Activated effector memory CD4-positive, alpha-beta T cell treated with anti-CD3 and anti-CD28 coated beads, Interleukin-2, amount 50 U/mL, for 16 hours (primary cell): ENCODE measurements around the gene MIPOL1.
"Not testable (repeated sequence)": the region's sequence is repeated elsewhere in the genome, so short reads cannot be mapped to it uniquely, and the experiment has no call there.

ENCODE experiments used
- DNase-seq: peaks from one replicate; pipeline ENCODE4 v3.0.0-alpha.2; 2020

Gene MIPOL1

DNA sequence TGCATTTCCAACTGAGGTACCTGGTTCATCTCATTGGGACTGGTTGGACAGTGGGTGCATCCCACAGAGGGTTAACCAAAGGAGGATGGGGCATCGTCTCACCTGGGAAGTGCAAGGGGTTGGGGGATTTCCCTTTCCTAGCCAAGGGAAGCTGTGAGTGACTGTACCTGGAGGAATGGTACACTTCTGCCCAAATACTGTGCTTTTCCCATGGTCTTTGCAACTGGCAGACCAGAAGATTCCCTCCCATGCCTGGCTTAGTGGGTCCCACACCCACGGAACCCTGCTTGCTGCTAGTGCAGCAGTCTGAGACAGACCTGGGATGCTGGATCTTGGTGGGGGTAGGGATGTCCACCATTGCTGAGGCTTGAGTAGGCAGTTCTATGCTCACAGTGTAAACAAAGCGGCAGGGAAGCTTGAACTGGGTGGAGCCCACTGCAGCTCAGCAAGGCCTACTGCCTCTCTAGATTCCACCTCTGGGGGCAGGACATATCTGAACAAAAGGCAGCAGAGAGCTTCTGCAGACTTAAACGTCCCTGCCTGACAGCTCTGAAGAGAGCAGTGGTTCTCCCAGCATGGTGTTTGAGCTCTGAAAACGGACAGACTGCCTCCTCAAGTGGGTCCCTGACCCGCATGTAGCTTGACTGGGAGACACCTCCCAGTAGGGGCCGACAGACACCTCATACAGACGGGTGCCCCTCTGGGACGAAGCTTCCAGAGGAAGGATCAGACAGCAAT lies 9.7 kb upstream of the MIPOL1 start:
- not testable (repeated sequence) for DNase-seq

DNA sequence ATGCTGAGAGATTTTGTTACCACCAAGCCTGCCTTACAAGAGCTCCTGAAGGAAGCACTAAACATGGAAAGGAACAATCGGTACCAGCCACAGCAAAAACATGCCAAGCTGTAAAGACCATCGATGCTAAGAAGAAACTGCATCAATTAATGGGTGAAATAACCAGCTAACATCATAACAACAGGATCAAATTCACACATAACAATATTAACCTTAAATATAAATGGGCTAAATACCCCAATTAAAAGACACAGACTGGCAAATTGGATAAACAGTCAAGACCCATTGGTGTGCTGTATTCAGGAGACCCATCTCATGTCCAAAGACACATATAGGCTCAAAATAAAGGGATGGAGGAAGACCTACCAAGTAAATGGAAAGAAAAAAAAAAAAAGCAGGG lies 8.0 kb upstream of the MIPOL1 start:
- not testable (repeated sequence) for DNase-seq

DNA sequence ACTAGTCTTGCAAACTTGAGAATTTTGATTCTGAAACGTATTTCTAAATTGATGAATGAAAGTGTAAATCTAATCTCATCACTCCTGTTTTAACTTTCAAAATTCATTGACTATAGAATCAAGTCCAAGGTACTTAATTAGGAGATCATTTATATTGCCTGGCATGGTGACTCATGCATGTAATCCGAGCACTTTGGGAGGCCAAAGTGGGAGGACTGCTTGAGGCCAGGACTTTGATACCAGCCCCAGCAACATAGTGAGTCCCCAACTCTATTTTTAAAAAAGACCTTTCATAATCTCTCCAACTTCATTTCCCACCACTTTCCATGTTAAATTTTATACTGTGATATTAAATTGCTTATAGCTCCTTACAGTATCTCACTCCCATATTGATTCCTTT lies 3.0 kb upstream of the MIPOL1 start:
- DNase-seq, result no peak

GRCh38 chr14:37195327-37195726 lies 2.4 kb upstream of the MIPOL1 start:
- no peak for DNase-seq

DNA sequence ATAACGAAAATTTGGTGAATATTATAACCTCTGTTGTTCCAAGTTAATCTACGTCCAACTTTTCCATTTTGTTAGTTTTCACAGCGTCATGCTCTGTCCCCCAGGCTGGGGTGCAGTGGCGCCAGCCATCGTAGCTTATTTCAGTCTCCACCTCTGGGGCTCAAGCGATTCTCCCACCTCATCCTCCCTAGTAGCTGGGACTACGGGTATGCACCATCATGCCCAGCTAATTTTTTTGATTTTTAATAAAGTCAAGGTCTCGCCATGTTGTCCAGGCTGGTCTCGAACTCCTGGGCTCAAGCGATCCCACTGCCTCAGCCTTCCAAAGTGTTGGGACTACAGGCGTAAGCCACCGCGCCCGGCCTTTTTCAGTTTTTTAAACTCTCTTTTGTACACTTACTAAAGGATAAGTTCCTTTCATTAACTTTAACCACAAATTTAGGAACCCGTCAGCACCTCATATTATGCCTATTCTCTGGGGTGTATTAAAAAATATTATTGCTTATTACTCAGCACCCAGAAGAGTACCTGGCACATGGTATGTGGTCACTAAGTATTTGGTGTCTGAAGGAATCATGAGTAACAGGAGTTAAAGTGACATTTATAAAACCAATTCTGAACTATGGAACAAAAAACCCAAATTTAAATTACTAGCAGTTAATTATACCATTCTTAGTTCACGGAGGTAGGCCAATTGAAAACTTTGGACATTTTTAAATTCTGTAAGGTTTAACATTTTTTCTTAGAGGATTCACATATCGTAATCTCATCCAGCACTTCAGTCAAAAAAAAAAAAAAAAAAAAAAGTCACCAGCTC lies 925 bp upstream of the MIPOL1 start:
- no peak for DNase-seq

DNA sequence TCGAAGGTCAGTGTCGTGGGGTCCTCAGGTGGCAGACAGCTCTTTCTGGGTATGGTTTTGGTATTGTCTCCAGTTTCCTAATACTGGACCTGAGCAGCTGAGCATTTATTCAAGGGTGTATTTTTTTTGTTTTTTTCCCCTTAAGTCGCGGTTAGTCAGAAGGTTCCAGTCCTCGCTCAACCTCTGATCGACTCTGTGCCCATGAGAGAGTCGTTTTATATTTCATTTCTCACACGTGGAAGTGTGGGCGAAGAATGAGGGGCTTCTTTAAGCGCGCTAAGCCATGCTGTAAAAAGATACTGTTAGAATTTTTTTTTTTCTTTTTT lies 499 bp downstream of the MIPOL1 start:
- DNase-seq, result no peak

GRCh38 chr14:37198907-37199306 lies 1.2 kb downstream of the MIPOL1 start:
- no peak for DNase-seq

DNA sequence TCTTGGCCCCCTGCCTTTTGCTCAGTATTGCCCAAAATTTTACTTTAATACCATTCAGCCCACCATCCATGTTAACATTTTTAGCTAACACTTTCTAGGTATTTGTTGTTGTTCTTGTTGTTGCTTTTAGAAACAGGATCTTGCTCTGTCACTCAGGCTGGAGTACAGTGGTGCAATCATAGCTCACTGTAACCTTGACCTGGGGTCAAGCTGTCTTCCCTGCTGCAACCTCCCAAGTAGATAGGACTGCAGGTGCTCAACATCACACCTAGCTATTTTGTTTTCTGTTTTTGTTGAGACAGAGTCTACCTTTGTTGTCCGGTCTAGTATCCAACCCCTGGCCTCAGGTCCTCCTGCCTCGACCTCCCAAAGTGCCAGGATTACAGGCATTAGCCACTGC lies 4.0 kb downstream of the MIPOL1 start:
- DNase-seq, result no peak

DNA sequence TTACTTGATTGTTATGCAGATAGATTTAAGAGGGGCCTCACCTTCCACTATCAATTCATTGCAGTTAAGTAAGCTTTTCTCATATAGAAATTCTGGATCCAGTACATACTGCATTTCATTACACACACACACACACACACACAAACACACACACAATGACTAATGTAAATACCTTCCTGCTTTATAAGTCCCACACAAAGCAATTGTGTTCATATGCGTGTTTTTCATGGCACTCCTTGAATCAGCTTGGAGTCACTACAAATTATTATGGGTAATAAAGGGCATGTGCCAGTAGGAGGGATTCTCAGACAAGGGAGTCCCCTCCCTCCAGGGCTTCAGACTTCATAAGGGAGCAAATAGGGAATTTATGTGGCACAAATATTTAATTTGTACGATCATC lies 4.5 kb downstream of the MIPOL1 start:
- no peak for DNase-seq

DNA sequence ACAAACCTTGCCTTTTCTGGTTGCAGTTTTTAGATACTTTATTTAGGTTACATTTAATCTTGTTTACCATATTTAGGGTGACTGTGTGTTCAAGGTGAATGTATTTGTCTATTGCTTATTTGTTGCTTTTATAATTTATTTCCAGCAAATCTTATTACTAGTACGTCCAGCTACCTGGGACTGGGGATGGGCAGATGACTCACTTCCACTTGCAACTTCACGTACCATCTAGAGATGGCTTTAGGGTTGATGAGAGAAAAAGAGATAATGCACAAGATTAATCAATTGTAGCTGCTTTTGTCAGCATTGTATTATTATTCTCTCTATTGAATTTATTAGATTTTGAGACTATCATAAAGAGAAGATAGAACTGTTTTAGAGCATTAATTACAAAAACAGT lies 5.1 kb downstream of the MIPOL1 start:
- no peak for DNase-seq

DNA sequence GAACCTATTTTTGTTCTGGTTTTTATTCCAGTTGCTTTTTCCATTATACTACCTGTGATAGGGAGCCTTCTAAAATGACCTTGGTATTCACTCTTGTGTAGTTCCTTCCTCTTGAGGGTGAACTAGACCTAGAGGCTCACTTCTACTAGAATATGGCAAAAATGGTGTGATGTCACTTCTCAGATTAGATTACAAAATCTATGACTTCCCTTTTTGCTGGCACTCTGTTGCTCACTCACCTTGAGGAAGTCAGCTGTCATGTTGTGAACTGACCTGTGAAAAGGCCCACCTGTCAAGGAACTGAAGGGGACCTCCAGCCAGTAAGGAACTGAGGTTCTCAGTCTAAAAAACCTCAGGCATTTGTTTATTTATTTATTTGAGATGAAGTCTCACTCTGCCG lies 5.7 kb downstream of the MIPOL1 start:
- DNase-seq, result no peak

DNA sequence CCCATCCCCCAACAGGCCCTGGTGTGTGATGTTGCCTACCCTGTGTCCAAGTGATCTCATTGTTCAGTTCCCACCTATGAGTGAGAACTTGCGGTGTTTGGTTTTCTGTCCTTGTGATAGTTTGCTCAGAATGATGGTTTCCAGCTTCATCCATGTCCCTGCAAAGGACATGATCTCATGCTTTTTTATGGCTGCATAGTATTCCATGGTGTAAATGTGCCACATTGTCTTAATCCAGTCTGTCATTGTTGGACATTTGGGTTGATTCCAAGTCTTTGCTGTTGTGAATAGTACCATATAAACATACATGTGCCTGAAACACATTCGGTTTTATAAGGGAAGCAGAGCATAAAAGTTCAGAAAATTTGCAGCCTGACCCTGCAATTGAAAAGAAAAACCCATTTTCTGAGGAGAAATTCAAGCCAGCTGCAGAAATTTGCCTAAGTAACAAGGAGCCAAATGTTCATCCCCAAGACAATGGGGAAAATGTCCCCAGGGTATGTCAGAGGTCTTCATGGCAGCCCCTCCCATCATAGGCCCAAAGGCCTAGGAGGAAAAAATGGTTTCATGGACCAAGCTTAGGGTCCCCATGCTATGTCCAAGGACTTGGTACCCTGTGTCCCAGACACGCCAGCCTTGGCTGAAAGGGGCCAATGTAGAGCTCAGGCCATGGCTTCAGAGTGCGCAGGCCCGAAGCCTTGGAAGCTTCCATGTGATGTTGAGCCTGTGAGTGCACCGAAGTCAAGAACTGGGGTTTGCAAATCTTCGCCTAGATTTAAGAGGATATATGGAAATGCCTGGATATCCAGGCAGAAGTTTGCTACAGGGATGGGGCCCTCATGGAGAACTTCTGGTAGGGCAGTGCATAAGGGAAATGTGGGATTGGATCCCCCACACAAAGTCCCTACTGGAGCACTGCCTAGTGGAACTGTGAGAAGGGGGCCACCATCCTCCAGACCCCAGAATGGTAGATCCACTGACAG lies 8.2 kb downstream of the MIPOL1 start:
- DNase-seq, result not testable (repeated sequence)

GRCh38 chr14:37209617-37210016 lies 11.9 kb downstream of the MIPOL1 start:
- DNase-seq, result not testable (repeated sequence)

- no peak for DNase-seq
Observed at GRCh38 chr14:37210448-37210847, 12.7 kb downstream of the MIPOL1 start.

- no peak for DNase-seq
Observed at GRCh38 chr14:37213016-37213415, 15.3 kb downstream of the MIPOL1 start.

- no peak for DNase-seq
Observed at GRCh38 chr14:37215345-37215744, 17.6 kb downstream of the MIPOL1 start.

GRCh38 chr14:37221073-37221472 lies 23.3 kb downstream of the MIPOL1 start:
- DNase-seq, result no peak

DNA sequence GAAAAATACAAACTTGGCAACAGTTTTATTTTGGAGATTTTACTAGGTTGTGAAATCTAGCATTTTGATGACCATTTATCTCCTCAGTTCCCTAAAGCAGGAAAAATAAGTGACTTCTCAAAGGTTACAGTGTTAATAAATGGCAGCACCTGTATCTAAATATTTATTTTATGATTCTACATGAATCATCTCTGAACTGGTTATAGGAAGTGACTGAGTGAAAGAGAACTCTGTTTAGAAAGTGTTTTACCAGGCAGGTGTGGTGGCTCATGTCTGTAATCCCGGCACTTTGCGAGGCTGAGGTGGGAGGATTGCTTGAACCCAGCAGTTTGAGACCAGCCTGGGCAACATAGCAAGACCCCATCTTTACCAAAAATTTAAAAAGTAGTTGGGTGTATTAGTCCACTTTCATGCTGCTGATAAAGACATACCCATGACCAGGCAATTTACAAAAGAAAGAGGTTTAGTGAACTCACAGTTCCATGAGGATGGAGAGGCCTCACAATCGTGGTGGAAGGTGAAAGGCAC lies 26.3 kb downstream of the MIPOL1 start:
- DNase-seq, result no peak

GRCh38 chr14:37225668-37226067 lies 27.9 kb downstream of the MIPOL1 start:
- not testable (repeated sequence) for DNase-seq

GRCh38 chr14:37230551-37231194 lies 32.9 kb downstream of the MIPOL1 start:
- DNase-seq, result no peak

DNA sequence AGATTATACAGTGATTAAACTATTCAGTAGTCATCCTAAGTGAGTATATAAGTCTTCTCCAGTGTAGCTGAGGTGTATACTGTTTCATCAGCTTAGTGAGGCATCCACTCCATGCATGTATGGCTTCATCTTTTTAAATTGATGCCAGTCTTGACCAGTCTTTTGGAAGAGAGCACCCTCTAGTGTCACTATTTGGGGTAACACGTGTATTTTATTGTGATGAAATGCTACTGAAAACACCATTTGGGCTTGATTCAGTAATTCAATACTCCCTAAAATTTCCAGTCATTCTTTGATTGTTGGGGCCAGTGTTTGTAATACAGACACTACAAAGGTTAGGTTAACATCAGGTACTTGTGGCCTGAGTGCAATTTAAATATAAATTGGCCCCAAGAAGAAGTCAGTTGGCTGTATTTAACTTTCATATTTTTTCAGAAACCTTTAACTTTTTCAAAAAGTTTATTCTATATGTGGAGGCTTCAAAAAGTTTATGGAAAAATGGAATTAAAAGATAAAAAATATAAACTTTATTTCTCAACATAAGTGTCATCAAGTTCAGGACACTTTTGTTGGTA lies 35.3 kb downstream of the MIPOL1 start:
- DNase-seq, result no peak

DNA sequence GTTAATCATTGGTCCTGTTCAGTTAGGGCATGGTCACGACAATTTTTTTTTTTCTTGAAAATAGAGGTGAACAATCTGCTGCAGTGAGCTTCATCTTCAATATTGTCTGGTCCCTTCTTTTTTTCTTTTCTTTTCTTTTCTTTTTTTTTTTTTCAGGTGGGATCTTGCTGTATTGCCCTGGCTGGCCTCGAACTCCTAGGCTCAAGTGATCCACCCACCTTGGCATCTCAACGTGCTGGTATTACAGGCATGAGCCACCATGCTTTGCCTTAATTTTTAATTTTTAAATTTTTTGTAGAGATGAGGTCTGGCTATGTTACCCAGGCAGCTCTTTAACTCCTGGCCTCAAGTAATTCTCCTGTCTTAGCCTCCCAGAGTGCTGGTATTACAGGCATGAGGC lies 36.5 kb downstream of the MIPOL1 start:
- DNase-seq, result no peak
